WI38 (cell line): ENCODE measurements around the gene LRCH3.
"Not testable (repeated sequence)": the region's sequence is repeated elsewhere in the genome, so short reads cannot be mapped to it uniquely, and the experiment has no call there.

Source experiments
- H3K4me3 ChIP-seq: 2 replicates; pipeline ENCODE4 v1.5.1; 2011; ENCODE audit warnings: low read depth, mild to moderate bottlenecking, control low read depth, low read length
- TF ChIP-seq, protein P1 (sequence below): IDR thresholded peaks from 2 replicates; pipeline ENCODE4 v1.5.1; 2012; ENCODE audit warnings: low read depth, mild to moderate bottlenecking, control low read depth, low read length

The LRCH3 gene

DNA sequence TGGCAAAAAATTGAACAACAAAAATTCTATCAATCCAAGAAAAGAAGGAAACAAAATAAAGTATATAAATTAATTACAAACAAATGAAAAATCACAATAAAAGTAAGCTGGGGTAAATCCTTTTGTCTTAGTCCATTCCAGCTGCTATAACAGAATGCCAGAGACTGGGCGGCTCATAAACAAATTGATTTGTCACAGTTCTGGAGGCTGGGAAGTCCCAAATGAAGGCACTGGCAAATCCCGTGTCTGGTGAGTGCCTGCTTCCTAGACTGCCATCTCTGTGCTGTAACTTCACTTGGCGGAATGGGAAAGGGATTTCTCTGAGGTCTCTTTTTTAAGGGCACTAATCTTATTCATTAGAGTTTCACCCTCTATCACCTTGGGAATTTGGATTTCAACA lies 105.4 kb downstream of the LRCH3 start:
- TF ChIP-seq, protein P1, sequence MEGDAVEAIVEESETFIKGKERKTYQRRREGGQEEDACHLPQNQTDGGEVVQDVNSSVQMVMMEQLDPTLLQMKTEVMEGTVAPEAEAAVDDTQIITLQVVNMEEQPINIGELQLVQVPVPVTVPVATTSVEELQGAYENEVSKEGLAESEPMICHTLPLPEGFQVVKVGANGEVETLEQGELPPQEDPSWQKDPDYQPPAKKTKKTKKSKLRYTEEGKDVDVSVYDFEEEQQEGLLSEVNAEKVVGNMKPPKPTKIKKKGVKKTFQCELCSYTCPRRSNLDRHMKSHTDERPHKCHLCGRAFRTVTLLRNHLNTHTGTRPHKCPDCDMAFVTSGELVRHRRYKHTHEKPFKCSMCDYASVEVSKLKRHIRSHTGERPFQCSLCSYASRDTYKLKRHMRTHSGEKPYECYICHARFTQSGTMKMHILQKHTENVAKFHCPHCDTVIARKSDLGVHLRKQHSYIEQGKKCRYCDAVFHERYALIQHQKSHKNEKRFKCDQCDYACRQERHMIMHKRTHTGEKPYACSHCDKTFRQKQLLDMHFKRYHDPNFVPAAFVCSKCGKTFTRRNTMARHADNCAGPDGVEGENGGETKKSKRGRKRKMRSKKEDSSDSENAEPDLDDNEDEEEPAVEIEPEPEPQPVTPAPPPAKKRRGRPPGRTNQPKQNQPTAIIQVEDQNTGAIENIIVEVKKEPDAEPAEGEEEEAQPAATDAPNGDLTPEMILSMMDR: no peak
- H3K4me3 ChIP-seq: no peak overlapping the region

DNA sequence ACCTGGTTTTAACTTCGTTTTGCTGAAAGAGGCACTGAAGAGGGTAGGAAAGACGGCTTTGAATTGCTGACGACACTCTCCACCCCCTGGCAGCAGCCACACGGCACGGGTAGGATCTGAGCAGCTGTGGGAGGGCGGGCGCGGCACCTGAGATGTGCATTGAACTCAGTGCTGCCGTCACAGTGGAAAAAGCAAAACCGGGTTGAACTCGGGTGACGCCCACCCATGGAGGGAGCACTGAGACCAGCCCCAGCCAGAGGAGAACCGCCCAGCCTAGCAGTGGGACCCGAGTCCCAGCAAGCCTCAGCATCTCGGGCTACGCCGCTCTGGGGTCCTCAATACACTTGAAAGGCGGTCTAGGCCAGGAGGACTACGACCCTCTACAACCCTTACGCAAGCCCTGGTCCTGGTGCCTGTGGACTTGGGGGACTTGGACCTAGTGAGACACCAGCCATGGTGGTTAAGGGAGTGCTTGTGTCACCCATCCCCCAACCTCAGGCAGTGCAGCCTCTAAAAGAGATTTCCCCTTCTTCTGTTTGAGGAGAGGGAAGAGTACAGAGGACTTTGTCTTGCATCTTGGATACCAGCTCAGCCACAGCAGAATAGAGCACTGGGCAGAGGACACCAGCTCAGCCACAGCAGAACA lies 108.9 kb downstream of the LRCH3 start:
- TF ChIP-seq, protein P1: no peak
- no peak overlapping the region for H3K4me3 ChIP-seq

DNA sequence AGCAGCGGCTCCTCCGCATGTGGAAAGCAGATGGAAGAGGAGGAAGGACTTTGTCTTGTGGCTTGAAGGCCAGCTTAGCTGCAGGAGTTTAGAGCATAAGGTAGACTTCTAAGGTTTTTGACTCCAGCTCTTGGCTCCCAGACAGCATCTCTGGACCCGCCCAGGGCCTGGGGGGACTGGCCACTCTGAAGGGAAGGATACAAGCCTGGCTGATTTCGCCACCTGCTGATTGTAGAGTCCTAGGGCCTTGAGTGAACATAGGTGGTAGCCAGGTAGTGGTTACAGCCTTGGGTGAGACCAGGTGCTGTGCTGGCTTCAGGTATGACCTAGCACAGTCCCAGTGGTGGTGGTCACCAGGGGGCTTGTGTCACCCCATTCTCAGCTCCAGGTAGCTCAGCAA lies 110.6 kb downstream of the LRCH3 start:
- TF ChIP-seq, protein P1: no peak
- H3K4me3 ChIP-seq: no peak overlapping the region

DNA sequence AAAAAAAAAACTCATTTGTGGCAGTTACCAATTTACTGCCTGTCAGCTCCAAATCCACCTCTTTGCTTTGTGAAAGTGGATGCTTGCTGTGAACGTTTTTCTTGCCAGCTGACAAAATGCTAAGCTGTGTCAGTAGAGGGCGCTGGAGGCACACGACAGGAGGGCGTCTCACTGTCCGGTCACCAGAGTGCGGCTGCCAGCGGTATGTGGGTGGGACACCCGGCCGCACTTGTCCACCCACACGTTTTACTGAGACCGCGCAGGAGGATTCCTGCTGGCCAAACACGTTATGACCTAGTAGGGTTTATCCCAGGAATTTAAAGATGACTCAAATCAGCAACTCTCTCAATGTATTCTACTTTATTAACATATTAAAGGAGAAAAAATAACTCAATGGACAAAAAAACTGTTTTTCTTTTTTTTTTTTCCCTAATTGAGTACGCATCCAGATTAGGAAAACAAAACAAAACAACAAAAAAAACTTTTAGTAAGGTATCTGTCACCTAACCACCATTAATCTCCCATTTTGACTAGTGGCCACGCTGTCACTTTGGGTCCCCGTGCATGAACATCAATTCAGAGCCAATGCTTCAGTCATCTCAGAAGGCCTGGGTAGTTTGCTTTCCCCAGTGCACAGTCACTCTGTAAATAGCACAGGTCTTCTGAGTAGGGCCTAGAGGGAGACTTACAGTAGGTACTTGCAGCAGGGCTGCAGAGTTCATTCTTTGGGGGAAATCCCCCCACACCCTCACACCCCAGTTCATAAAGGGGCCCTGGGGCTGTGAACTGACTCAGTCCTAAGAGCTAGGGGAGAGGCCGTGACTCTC lies 115.2 kb downstream of the LRCH3 start:
- H3K4me3 ChIP-seq: no peak overlapping the region
- TF ChIP-seq, protein P1: peak; percentile 84

DNA sequence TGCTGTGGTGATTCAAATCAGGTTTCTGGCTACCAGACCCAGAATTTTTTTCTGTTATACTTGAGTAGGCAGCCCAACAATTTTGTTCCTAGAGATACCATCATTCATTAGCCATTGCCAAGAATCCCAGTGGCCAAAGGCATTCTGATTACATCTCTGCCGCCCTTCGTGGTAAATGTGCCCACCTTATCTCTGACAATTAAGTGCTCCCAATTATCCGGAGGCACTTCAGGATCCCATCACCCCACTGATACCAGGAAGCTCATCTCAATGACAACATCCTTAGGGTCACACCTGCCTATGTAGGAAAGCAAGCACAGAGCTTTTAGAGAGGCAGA lies 115.8 kb downstream of the LRCH3 start:
- H3K4me3 ChIP-seq: no peak overlapping the region
- TF ChIP-seq, protein P1: no peak

DNA sequence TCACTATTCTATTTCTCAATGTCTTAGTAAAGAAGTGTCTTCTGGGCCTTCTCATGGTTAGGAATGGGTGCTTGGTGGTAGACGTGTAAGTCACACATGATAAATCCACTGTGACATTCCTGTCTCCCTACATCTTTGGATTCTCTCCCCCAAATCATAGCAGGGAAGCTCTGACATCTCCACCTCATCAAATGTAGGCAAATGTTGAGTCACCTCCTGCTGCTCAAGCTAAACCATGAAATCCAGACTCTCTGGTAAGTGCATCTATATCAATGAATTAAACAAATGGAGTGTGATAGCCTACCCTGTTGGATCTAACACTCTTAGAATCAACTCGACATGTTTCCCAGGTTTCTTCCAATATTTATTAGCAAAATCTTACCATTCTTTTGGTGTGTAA lies 116.1 kb downstream of the LRCH3 start:
- TF ChIP-seq, protein P1: no peak
- H3K4me3 ChIP-seq: no peak overlapping the region

DNA sequence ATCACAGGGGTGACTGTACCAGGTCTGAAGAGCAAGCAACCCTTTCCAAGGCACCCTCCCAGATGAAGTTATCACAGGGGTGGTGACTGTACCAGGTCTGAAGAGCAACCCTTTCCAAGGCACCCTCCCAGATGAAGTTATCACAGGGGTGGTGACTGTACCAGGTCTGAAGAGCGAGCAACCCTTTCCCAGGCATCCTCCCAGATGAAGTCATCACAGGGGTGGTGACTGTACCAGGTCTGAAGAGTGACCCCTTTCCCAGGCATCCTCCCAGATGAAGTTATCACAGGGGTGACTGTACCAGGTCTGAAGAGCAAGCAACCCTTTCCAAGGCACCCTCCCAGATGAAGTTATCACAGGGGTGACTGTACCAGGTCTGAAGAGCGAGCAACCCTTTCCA lies 117.5 kb downstream of the LRCH3 start:
- not testable (repeated sequence) for H3K4me3 ChIP-seq
